ENCODE results near the gene FLVCR2. TPM values are rescaled to one million over a fixed set of nuclear protein-coding genes. Genes with fewer than 3 reads are reported as not detected.

The FLVCR2 gene
- total and polyA plus RNA-seq, 2 donors from 2014 or later = 7.1 to 17.0 TPM

GRCh38 chr14:75558440-75558839, 20.0 kb upstream of the FLVCR2 start:
- Histone ChIP-seq H3K27ac (ENCODE audit: low read depth in 2 of 2, low read length in 2 of 2) (no peak overlapping the region), H3K4me3 (ENCODE audit: low read length in 3 of 3) (no peak overlapping the region), H3K36me3 (ENCODE audit: control insufficient read depth in 2 of 3, insufficient read depth in 3 of 3, low read length in 3 of 3) (no peaks in the 10 kb centered on the region), H3K27me3 (ENCODE audit: control insufficient read depth, insufficient read depth, low read length) (no peaks in the 10 kb centered on the region), H3K4me1 (ENCODE audit: control insufficient read depth in 2 of 3, insufficient read depth in 2 of 3, low read depth in 1 of 3, low read length in 3 of 3) (no peaks in the 10 kb centered on the region), H3K9me3 (ENCODE audit: control insufficient read depth in 2 of 3, insufficient read depth in 1 of 3, low read length in 3 of 3) (no peaks in the 10 kb centered on the region), H3K9ac (ENCODE audit: low read length in 3 of 3) (no peak overlapping the region)
- FAIRE-seq (no peak), DNase-seq (no peak)
- intact Hi-C loops (cut with DNase I) = no loop called here
- no peak for TF ChIP-seq CTCF (IDR thresholded peaks at IDR 0.05; ENCODE audit: borderline replicate concordance, extremely low read depth, insufficient read depth)

- no peak for DNase-seq
- no peak for FAIRE-seq
Measured at GRCh38 chr14:75559045-75559444, 19.4 kb upstream of the FLVCR2 start.

GRCh38 chr14:75559451-75560222, 18.8 kb upstream of the FLVCR2 start:
- Histone ChIP-seq H3K36me3 (ENCODE audit: control insufficient read depth in 2 of 3, insufficient read depth in 3 of 3, low read length in 3 of 3) (no peaks in the 10 kb centered on the region), H3K27me3 (ENCODE audit: control insufficient read depth, insufficient read depth, low read length) (no peaks in the 10 kb centered on the region), H3K9ac (ENCODE audit: low read length in 3 of 3) (no peak overlapping the region), H3K4me1 (ENCODE audit: control insufficient read depth in 2 of 3, insufficient read depth in 2 of 3, low read depth in 1 of 3, low read length in 3 of 3) (no peaks in the 10 kb centered on the region), H3K27ac (ENCODE audit: low read depth in 2 of 2, low read length in 2 of 2) (no peak overlapping the region), H3K9me3 (ENCODE audit: control insufficient read depth in 2 of 3, insufficient read depth in 1 of 3, low read length in 3 of 3) (no peaks in the 10 kb centered on the region), H3K4me3 (ENCODE audit: low read length in 3 of 3) (no peak overlapping the region)
- DNase-seq (peak in 1 of 5 donors; percentile 82), FAIRE-seq (no peak)
- TF ChIP-seq CTCF (IDR thresholded peaks at IDR 0.05; ENCODE audit: borderline replicate concordance, extremely low read depth, insufficient read depth) = no peak
- intact Hi-C loops (cut with DNase I) = no loop called here

More at GRCh38 chr14:75559045-75559444, 19.4 kb upstream of the FLVCR2 start:
- no peak overlapping the region for H3K9ac ChIP-seq (ENCODE audit: low read length in 3 of 3)
- H3K4me1 ChIP-seq (ENCODE audit: control insufficient read depth in 2 of 3, insufficient read depth in 2 of 3, low read depth in 1 of 3, low read length in 3 of 3) = no peaks in the 10 kb centered on the region
- H3K9me3 ChIP-seq (ENCODE audit: control insufficient read depth in 2 of 3, insufficient read depth in 1 of 3, low read length in 3 of 3) = no peaks in the 10 kb centered on the region
- H3K27me3 ChIP-seq (ENCODE audit: control insufficient read depth, insufficient read depth, low read length) = no peaks in the 10 kb centered on the region
- H3K27ac ChIP-seq (ENCODE audit: low read depth in 2 of 2, low read length in 2 of 2) = no peak overlapping the region
- intact Hi-C loops (cut with DNase I) = no loop called here
- TF ChIP-seq CTCF (IDR thresholded peaks at IDR 0.05; ENCODE audit: borderline replicate concordance, extremely low read depth, insufficient read depth) = no peak
- no peaks in the 10 kb centered on the region for H3K36me3 ChIP-seq (ENCODE audit: control insufficient read depth in 2 of 3, insufficient read depth in 3 of 3, low read length in 3 of 3)
- no peak overlapping the region for H3K4me3 ChIP-seq (ENCODE audit: low read length in 3 of 3)
